Measurements from ENCODE around the gene CLEC4F. TPM values are rescaled to one million over a fixed set of nuclear protein-coding genes. Genes with fewer than 3 reads are reported as not detected.

The CLEC4F gene
- total and polyA plus RNA-seq, 2 donors (not counting 1 experiment from before 2014, with no cell fraction given), result not detected

DNA sequence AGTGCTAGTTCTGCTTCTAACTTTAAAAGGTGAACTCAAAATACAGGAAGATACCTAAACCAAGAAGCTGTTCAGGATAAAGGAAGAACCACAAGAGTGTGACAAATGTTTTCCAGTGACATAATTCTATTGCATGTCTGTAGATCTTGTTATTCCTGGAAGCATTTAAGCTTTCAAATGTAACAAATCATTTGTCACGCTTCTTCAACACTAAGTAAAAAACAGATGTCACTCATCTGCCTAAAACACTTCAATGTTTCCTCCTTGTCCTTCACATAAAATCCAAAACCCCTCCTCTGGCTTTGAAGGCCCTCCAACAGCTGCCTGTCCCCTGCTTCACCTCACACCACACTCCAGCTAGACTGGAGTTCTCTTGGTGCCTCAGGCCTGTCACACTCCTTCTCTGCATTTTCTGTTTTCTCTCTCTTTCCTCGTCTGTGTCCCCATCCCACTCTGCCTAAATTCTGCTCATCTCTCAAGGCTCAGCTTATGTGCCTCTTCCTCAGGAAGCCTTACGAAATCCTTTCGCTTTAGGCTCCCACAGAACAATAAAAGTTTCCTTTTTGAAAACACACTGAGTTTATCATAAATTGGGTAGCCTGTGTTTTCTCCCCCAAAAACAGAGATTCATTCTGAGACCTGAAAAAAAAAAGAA is 6.4 kb upstream of the CLEC4F start:
- 69% methylated on average over 3 of the region's 4 CpGs for WGBS (ENCODE audit: insufficient coverage)
- CTCF ChIA-PET, result interaction anchor here (1.1 kb wide), 1 partner anchor 43 kb away, joined by 3 read pairs; no protein-coding TSS in a partner anchor
- no peak for DNase-seq

More for the DNA sequence above, 6.4 kb upstream of the CLEC4F start:
- Histone ChIP-seq H4K20me1 (ENCODE audit: control insufficient read depth, insufficient read depth, low read length, poor library complexity, severe bottlenecking) (no peaks in the 10 kb centered on the region), H3K4me2 (replicated peaks; ENCODE audit: low read depth, low read length, poor library complexity, severe bottlenecking) (no peak overlapping the region), H3K4me3 (ENCODE audit: control extremely low read depth in 1 of 5, extremely low read depth in 1 of 5, insufficient read depth in 1 of 5, low read depth in 2 of 5, low read length in 4 of 5) (no peak overlapping the region), H3K9ac (ENCODE audit: low read length) (no peak overlapping the region), H3K79me2 (ENCODE audit: control insufficient read depth, insufficient read depth, low read length) (no peaks in the 10 kb centered on the region), H3K36me3 (replicated peaks in 1 of 2; ENCODE audit: control extremely low read depth in 1 of 2, control insufficient read depth in 1 of 2, extremely low read depth in 1 of 2, insufficient read depth in 2 of 2, low read length in 1 of 2) (no peaks in the 10 kb centered on the region), H3K27me3 (replicated peaks in 1 of 4; ENCODE audit: control extremely low read depth in 1 of 4, control insufficient read depth in 3 of 4, insufficient read depth in 4 of 4, low read length in 3 of 4) (no peaks in the 10 kb centered on the region), H3K9me3 (ENCODE audit: control extremely low read depth in 1 of 3, control insufficient read depth in 2 of 3, insufficient read depth in 1 of 3, low read length in 2 of 3) (no peaks in the 10 kb centered on the region), H3K4me1 (ENCODE audit: control insufficient read depth in 2 of 2, insufficient read depth in 2 of 2, low read length in 2 of 2) (no peaks in the 10 kb centered on the region), H2AFZ (ENCODE audit: insufficient read depth, low read depth, low read length, poor library complexity, severe bottlenecking) (no peak overlapping the region), H3K27ac (ENCODE audit: low read length in 2 of 2) (no peak overlapping the region)
- TF ChIP-seq EZH2 (IDR thresholded peaks at IDR 0.05; ENCODE audit: borderline replicate concordance, insufficient read depth, low read depth, low read length, poor library complexity, severe bottlenecking), result no peak
- TF ChIP-seq CTCF (IDR thresholded peaks at IDR 0.05), result no peak
- peaks cover 30% of the 10 kb centered on the region for H3K27me3 Mint-ChIP-seq
- POLR2A ChIA-PET, result no interaction called here
- H3K4me1 Mint-ChIP-seq, result no peaks in the 10 kb centered on the region
- H3K4me3 Mint-ChIP-seq, result no peak overlapping the region
- no peak for ATAC-seq (ENCODE audit: low read depth)
- intact Hi-C loops (cut with micrococcal nuclease), result no loop called here
- no peak overlapping the region for H3K27ac Mint-ChIP-seq
- H3K9me3 Mint-ChIP-seq (ENCODE audit: insufficient read depth), result no peaks in the 10 kb centered on the region

Measured in B cell (primary cell).